ENCODE data around the gene INVS. TPM values are rescaled to one million over a fixed set of nuclear protein-coding genes. Genes with fewer than 3 reads are reported as not detected.

Gene INVS
- total RNA-seq, 1 experiment from 2014 or later = 15.6 TPM

GRCh38 chr9:100309992-100310391 lies 210.9 kb downstream of the INVS start:
- Mint-ChIP-seq H3K9me3 (ENCODE audit: unreplicated experiment) (peaks cover 5% of the 10 kb centered on the region), H3K36me3 (ENCODE audit: insufficient read depth, unreplicated experiment) (peaks cover 78% of the 10 kb centered on the region), H3K27ac (ENCODE audit: unreplicated experiment) (no peak overlapping the region), H3K27me3 (ENCODE audit: insufficient read depth, unreplicated experiment) (no peaks in the 10 kb centered on the region), H3K4me1 (ENCODE audit: low read depth, unreplicated experiment) (no peaks in the 10 kb centered on the region), H3K4me3 (ENCODE audit: unreplicated experiment) (no peak overlapping the region)
- BruUV-seq (replicated peaks) = no TSS peak
- Histone ChIP-seq H3K27me3 (replicated peaks; ENCODE audit: control insufficient read depth, insufficient read depth, low read length) (no peaks in the 10 kb centered on the region), H3K4me3 (ENCODE audit: low read depth, low read length) (no peak overlapping the region), H3K9me3 (0 out of 2 replicates have a peak, but pooled peaks cover 3% of the 10 kb centered on the region), H3K36me3 (ENCODE audit: control insufficient read depth, insufficient read depth, low read length) (no peaks in the 10 kb centered on the region; the same call in 1 of the 2 replicates), H3K4me1 (no peaks in the 10 kb centered on the region)
- no peak for DNase-seq
- ChIA-PET POLR2A (no interaction called here), CTCF (no interaction called here)
- no peak for TF ChIP-seq CTCF (IDR thresholded peaks at IDR 0.05; ENCODE audit: insufficient read depth in 1 of 2, low read depth in 1 of 2, low read length in 1 of 2, severe bottlenecking in 1 of 2, unreplicated experiment in 1 of 2)
- intact Hi-C loops (cut with micrococcal nuclease; ENCODE audit: unreplicated experiment) = no loop called here

GRCh38 chr9:100315561-100315960 lies 216.5 kb downstream of the INVS start:
- no peaks in the 10 kb centered on the region for H3K4me1 Mint-ChIP-seq (ENCODE audit: low read depth, unreplicated experiment)
- H3K27me3 Mint-ChIP-seq (ENCODE audit: insufficient read depth, unreplicated experiment) = no peaks in the 10 kb centered on the region
- CTCF ChIA-PET = no interaction called here
- DNase-seq = no peak
- no peaks in the 10 kb centered on the region for H3K27me3 ChIP-seq (replicated peaks; ENCODE audit: control insufficient read depth, insufficient read depth, low read length)
- POLR2A ChIA-PET = no interaction called here
- H3K9me3 ChIP-seq = 0 out of 2 replicates have a peak, but pooled peaks cover 9% of the 10 kb centered on the region
- intact Hi-C loops (cut with micrococcal nuclease; ENCODE audit: unreplicated experiment) = no loop called here
- H3K36me3 ChIP-seq (ENCODE audit: control insufficient read depth, insufficient read depth, low read length) = no peaks in the 10 kb centered on the region; the same call in 1 of the 2 replicates
- peaks cover 81% of the 10 kb centered on the region for H3K36me3 Mint-ChIP-seq (ENCODE audit: insufficient read depth, unreplicated experiment)
- H3K4me1 ChIP-seq = no peaks in the 10 kb centered on the region
- H3K27ac Mint-ChIP-seq (ENCODE audit: unreplicated experiment) = no peak overlapping the region
- H3K4me3 ChIP-seq (ENCODE audit: low read depth, low read length) = no peak overlapping the region
- peaks cover 7% of the 10 kb centered on the region for H3K9me3 Mint-ChIP-seq (ENCODE audit: unreplicated experiment)
- no peak for TF ChIP-seq CTCF (IDR thresholded peaks at IDR 0.05; ENCODE audit: insufficient read depth in 1 of 2, low read depth in 1 of 2, low read length in 1 of 2, severe bottlenecking in 1 of 2, unreplicated experiment in 1 of 2)
- no peak overlapping the region for H3K4me3 Mint-ChIP-seq (ENCODE audit: unreplicated experiment)
- BruUV-seq (replicated peaks) = no TSS peak

- H3K9me3 ChIP-seq = 0 out of 2 replicates have a peak, but pooled peaks cover 9% of the 10 kb centered on the region
- H3K27me3 ChIP-seq (replicated peaks; ENCODE audit: control insufficient read depth, insufficient read depth, low read length) = no peaks in the 10 kb centered on the region
- Mint-ChIP-seq H3K4me3 (ENCODE audit: unreplicated experiment) (no peak overlapping the region), H3K4me1 (ENCODE audit: low read depth, unreplicated experiment) (no peaks in the 10 kb centered on the region), H3K27ac (ENCODE audit: unreplicated experiment) (no peak overlapping the region), H3K27me3 (ENCODE audit: insufficient read depth, unreplicated experiment) (no peaks in the 10 kb centered on the region), H3K36me3 (ENCODE audit: insufficient read depth, unreplicated experiment) (peaks cover 75% of the 10 kb centered on the region), H3K9me3 (ENCODE audit: unreplicated experiment) (peaks cover 7% of the 10 kb centered on the region)
- CTCF ChIA-PET = no interaction called here
- intact Hi-C loops (cut with micrococcal nuclease; ENCODE audit: unreplicated experiment) = no loop called here
- H3K36me3 ChIP-seq (ENCODE audit: control insufficient read depth, insufficient read depth, low read length) = no peaks in the 10 kb centered on the region; the same call in 1 of the 2 replicates
- no peak for TF ChIP-seq CTCF (IDR thresholded peaks at IDR 0.05; ENCODE audit: insufficient read depth in 1 of 2, low read depth in 1 of 2, low read length in 1 of 2, severe bottlenecking in 1 of 2, unreplicated experiment in 1 of 2)
- DNase-seq = no peak
- no peak overlapping the region for H3K4me3 ChIP-seq (ENCODE audit: low read depth, low read length)
- POLR2A ChIA-PET = no interaction called here
- BruUV-seq (replicated peaks) = no TSS peak
- no peaks in the 10 kb centered on the region for H3K4me1 ChIP-seq
Measured at GRCh38 chr9:100317706-100318105, 218.7 kb downstream of the INVS start.

Measured in Caco-2 (cell line).